ENCODE measurements around the gene RPL15. TPM values are rescaled to one million over a fixed set of nuclear protein-coding genes. Genes with fewer than 3 reads are reported as not detected.

Gene RPL15
- total and polyA plus RNA-seq, 2 of the 13 experiments (the other 11 are each of a cell fraction or from before 2014, with no cell fraction given), result 1,297 to 3,693 TPM

GRCh38 chr3:23945913-23946687 is 29.2 kb downstream of the RPL15 start (continued):
- TF ChIP-seq ZBTB33 (CRISPR knock-in tag; IDR thresholded peaks at IDR 0.05) (no peak), HOXA9 (CRISPR knock-in tag; IDR thresholded peaks at IDR 0.05; ENCODE audit: borderline replicate concordance) (no peak), ARID2 (CRISPR knock-in tag; IDR thresholded peaks at IDR 0.05; ENCODE audit: borderline replicate concordance) (peak; percentile 93), IKZF4 (CRISPR knock-in tag; IDR thresholded peaks at IDR 0.05; ENCODE audit: borderline replicate concordance, low read depth, not compliant biosample characterization) (peak; percentile 86), ZNF570 (CRISPR knock-in tag; IDR thresholded peaks at IDR 0.05; ENCODE audit: borderline replicate concordance) (no peak), ZSCAN22 (CRISPR knock-in tag; IDR thresholded peaks at IDR 0.05) (no peak; the same call in 1 of the 2 replicates), ZNF513 (CRISPR knock-in tag; conservative IDR thresholded peaks at IDR 0.05) (no peak), BHLHE40 (IDR thresholded peaks at IDR 0.05; ENCODE audit: low read length) (peak; percentile 94), POLR2A (IDR thresholded peaks at IDR 0.05; ENCODE audit: insufficient read depth in 1 of 2, low read depth in 2 of 2, low read length in 2 of 2) (peak; percentile 71 to 80), NR2C2 (CRISPR knock-in tag; IDR thresholded peaks at IDR 0.05; ENCODE audit: borderline replicate concordance) (no peak), ZNF143 (CRISPR knock-in tag; IDR thresholded peaks at IDR 0.05) (peak; percentile 44), ZBTB2 (CRISPR knock-in tag; IDR thresholded peaks at IDR 0.05; ENCODE audit: low read depth) (no peak; the same call in none of the 2 replicates), TEAD3 (CRISPR knock-in tag; optimal IDR thresholded peaks at IDR 0.05; ENCODE audit: borderline replicate concordance) (peak; percentile 84), GFI1 (CRISPR knock-in tag; IDR thresholded peaks at IDR 0.05; ENCODE audit: borderline replicate concordance) (peak; percentile 41; the same call in 1 of the 2 replicates), NFRKB (IDR thresholded peaks at IDR 0.05) (no peak), ZNF276 (CRISPR knock-in tag; IDR thresholded peaks at IDR 0.05; ENCODE audit: low read depth) (no peak), RBM39 (IDR thresholded peaks at IDR 0.05; ENCODE audit: low read depth, low read length, poor library complexity, severe bottlenecking) (peak; percentile 93), ZBTB42 (CRISPR knock-in tag; IDR thresholded peaks at IDR 0.05) (peak; percentile 80; the same call in 1 of the 2 replicates), PRMT3 (CRISPR knock-in tag; IDR thresholded peaks at IDR 0.05; ENCODE audit: borderline replicate concordance, low read depth) (peak; percentile 98), U2AF2 (IDR thresholded peaks at IDR 0.05; ENCODE audit: low read depth, low read length) (no peak), ZNF24 (IDR thresholded peaks at IDR 0.05) (no peak), MED1 (CRISPR knock-in tag; IDR thresholded peaks at IDR 0.05) (peak; percentile 64), ZNF607 (CRISPR knock-in tag; IDR thresholded peaks at IDR 0.05; ENCODE audit: borderline replicate concordance) (peak; percentile 89)
